Fibroblast of pulmonary artery (primary cell): ENCODE data around the gene VEPH1.

ENCODE experiments used
- DNase-seq: peaks from one replicate; pipeline ENCODE4 v3.0.0-alpha.2; 2010; ENCODE audit warnings: low read depth
- H3K4me3 ChIP-seq: replicated peaks from 2 replicates; pipeline ENCODE4 v1.5.1; 2011; ENCODE audit warnings: low read depth, mild to moderate bottlenecking, control low read depth, low read length, moderate library complexity
- CTCF ChIP-seq: IDR thresholded peaks from 2 replicates; pipeline ENCODE4 v1.5.1; 2011; ENCODE audit warnings: mild to moderate bottlenecking, control low read depth, low read length, inconsistent platforms; ENCODE audit errors: missing control alignments

The VEPH1 gene

GRCh38 chr3:157317895-157318294 lies 185.3 kb downstream of the VEPH1 start:
- TF ChIP-seq CTCF, result no peak
- no peak for DNase-seq
- H3K4me3 ChIP-seq, result no peak overlapping the region

GRCh38 chr3:157313186-157313585 lies 190.0 kb downstream of the VEPH1 start:
- H3K4me3 ChIP-seq, result no peak overlapping the region
- no peak for DNase-seq
- TF ChIP-seq CTCF, result no peak

- TF ChIP-seq CTCF, result no peak
- H3K4me3 ChIP-seq, result no peak overlapping the region
- no peak for DNase-seq
These were observed 190.9 kb downstream of the VEPH1 start for GRCh38 chr3:157312376-157312745.

- H3K4me3 ChIP-seq, result no peak overlapping the region
- peak; percentile 98 for DNase-seq
- TF ChIP-seq CTCF, result no peak
These were observed 191.4 kb downstream of the VEPH1 start for GRCh38 chr3:157311633-157312375.

GRCh38 chr3:157310329-157311052 lies 192.7 kb downstream of the VEPH1 start:
- no peak for DNase-seq
- TF ChIP-seq CTCF, result no peak
- no peak overlapping the region for H3K4me3 ChIP-seq

- no peak for TF ChIP-seq CTCF
- H3K4me3 ChIP-seq, result no peak overlapping the region
- DNase-seq, result no peak
These were observed 196.7 kb downstream of the VEPH1 start for GRCh38 chr3:157306502-157306901.
